Spleen (tissue), 11 donors: Measurements from ENCODE around the gene R3HCC1L. TPM values are rescaled to one million over a fixed set of nuclear protein-coding genes. Genes with fewer than 3 reads are reported as not detected.
A peak's percentile ranks its signal among the peaks of the same experiment; 100 is the strongest.
"Not testable (repeated sequence)": the region's sequence is repeated elsewhere in the genome, so short reads cannot be mapped to it uniquely, and the experiment has no call there.

Experiments
- DNase-seq: peaks from one replicate; pipeline ENCODE4 v3.0.0-alpha.2; 2020
- H3K27ac ChIP-seq, 8 donors: fragments of 200-600 bp; sonication (generic) in 7 of 8; 1 replicate in 4 of 8; 2 replicates in 4 of 8; pipeline versions ENCODE4 v1.5.0 to v1.8.0; 2016 to 2021; ENCODE audit warnings: inconsistent platforms in 4 of 8, mild to moderate bottlenecking in 4 of 8, moderate library complexity in 1 of 8
- H3K27me3 ChIP-seq, 7 donors: fragments of 200-600 bp; sonication (generic) in 6 of 7; replicated peaks in 1 of 7; 1 replicate in 4 of 7; 2 replicates in 3 of 7; pipeline versions ENCODE4 v1.5.0 to v1.8.0; 2016 to 2021; ENCODE audit warnings: inconsistent platforms in 3 of 7, mild to moderate bottlenecking in 1 of 7
- H3K36me3 ChIP-seq, 6 donors: fragments of 200-600 bp; sonication (generic) in 5 of 6; 1 replicate in 4 of 6; 2 replicates in 2 of 6; pipeline versions ENCODE4 v1.5.0 to v1.8.0; 2016 to 2021; ENCODE audit warnings: inconsistent platforms in 2 of 6
- H3K4me1 ChIP-seq, 6 donors: fragments of 200-600 bp; sonication (generic) in 5 of 6; 1 replicate in 3 of 6; 2 replicates in 3 of 6; pipeline versions ENCODE4 v1.5.0 to v1.8.0; 2016 to 2021; ENCODE audit warnings: inconsistent platforms in 3 of 6
- H3K4me3 ChIP-seq, 8 donors: fragments of 200-600 bp; sonication (generic) in 7 of 8; 1 replicate in 4 of 8; 2 replicates in 4 of 8; pipeline versions ENCODE4 v1.5.0 to v1.8.0; 2016 to 2021; ENCODE audit warnings: inconsistent platforms in 4 of 8, mild to moderate bottlenecking in 4 of 8, moderate library complexity in 2 of 8
- H3K9me3 ChIP-seq, 8 donors: fragments of 200-600 bp; sonication (generic) in 7 of 8; 1 replicate in 4 of 8; 2 replicates in 4 of 8; pipeline versions ENCODE4 v1.5.0 to v1.8.0; 2016 to 2021; ENCODE audit warnings: inconsistent platforms in 4 of 8
- POLR2A ChIP-seq, 3 donors: fragments of 450-650 bp; IDR thresholded peaks; one replicate each; pipeline ENCODE4 v1.5.1; 2017; ENCODE audit warnings: antibody characterized with exemption in 3 of 3, mild to moderate bottlenecking in 1 of 3
- POLR2AphosphoS5 ChIP-seq, 3 donors: sonication (generic); formaldehyde crosslinking; IDR thresholded peaks; one replicate each; pipeline ENCODE4 v1.5.1; 2017; ENCODE audit warnings: antibody characterized with exemption in 3 of 3
- WGBS, 5 donors: extraction: QIAGEN DNeasy Blood & Tissue Kit in 3 of 5; methylation state at CpG; one replicate each; pipeline versions ENCODE4 v1.1.5 to v1.1.7; 2013 to 2018; 5-methylcytosine and 5-hydroxymethylcytosine counted together
- intact Hi-C: fragments of 100-400 bp; cut with DNase I; formaldehyde crosslinking; loops from one replicate; pipeline ENCODE4 v1.15.0; 2023; ENCODE audit warnings: low total_unique reads
- polyA plus RNA-seq, 3 donors: library from polyadenylated mRNA; stranded (reverse); fragments of 200-250 nt; gene quantifications; one replicate each; pipeline ENCODE4 v1.2.1, GENCODE V29; 2013
- total RNA-seq, 7 donors: library from RNA; depleted of rRNA in 3 of 7; stranded (reverse); fragments of >200 nt in 3 of 7; fragmentation: NEBNext Ultra II Directional in 4 of 7; extraction: Animal tissue kit (Norgen Biotek cat#: 25700) in 4 of 7; gene quantifications; one replicate each; pipeline versions ENCODE4 v1.1.0 to v1.2.1, GENCODE V29; 2016 to 2021
- TF ChIP-seq, protein P1 (sequence below), 11 experiments: fragments of 200-600 bp in 7 of 11; fragments of 450-650 bp in 4 of 11; sonication (generic) in 4 of 11; IDR thresholded peaks in 8 of 11; conservative IDR thresholded peaks in 3 of 11; 1 replicate in 7 of 11; 2 replicates in 4 of 11; pipeline versions ENCODE4 v1.4.0 to v1.8.0; 2016 to 2021; ENCODE audit warnings: antibody characterized with exemption in 11 of 11, inconsistent platforms in 4 of 11, mild to moderate bottlenecking in 1 of 11
- donor health status: healthy with polysubstance abuse.
- donor health status: DM: no; HTN: no; CAD: no; lungs with moderate emphysema.
- donor health status: DM: no; HTN: no; CAD: no.
- donor health status: Bipolar disorder and iron deficiency.
- donor health status: healthy.
- donor health status: DM: no; HTN: no; CAD: no.
- donor health status: DM: yes; HTN: yes; CAD: no.

The R3HCC1L gene
- total and polyA plus RNA-seq, 10 donors = 9.0 to 21.2 (median 18.5) TPM

DNA sequence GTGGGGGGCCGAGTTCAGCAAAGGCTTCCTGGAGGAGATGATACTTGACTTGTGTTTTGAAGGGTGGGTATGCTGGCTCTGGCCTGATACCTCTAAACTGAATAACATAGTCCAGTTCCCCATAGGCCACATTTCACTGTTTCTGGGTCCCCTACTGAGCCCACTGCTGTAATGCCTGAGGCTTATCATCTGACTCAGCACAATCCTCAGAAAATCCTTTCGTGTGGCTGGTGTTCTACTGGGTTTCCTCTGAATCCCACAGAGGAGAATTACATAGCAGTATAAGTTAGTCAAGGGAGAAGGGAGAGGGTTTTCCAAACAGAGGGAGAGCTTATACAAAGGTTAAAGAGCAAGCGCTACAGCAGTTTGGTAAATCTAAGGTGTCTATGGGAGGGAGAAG lies 2.8 kb upstream of the R3HCC1L start:
- TF ChIP-seq POLR2AphosphoS5 (IDR thresholded peaks at IDR 0.05) (no peak), POLR2A (IDR thresholded peaks at IDR 0.05) (no peak)
- Histone ChIP-seq H3K9me3 (peaks cover 0 to 4% (median 0%) of the 10 kb centered on the region in 8 donors), H3K27me3 (peaks cover 0 to 7% (median 0%) of the 10 kb centered on the region in 7 donors), H3K4me3 (no peak overlapping the region), H3K27ac (no peak overlapping the region), H3K4me1 (peaks cover 12 to 34% (median 29%) of the 10 kb centered on the region in 6 donors), H3K36me3 (no peaks in the 10 kb centered on the region)
- intact Hi-C loops = no loop called here
- no peak for DNase-seq
- WGBS, 5 donors = 82 to 92% (median 90%) methylated on average over 3 of the region's 3 CpGs

- DNase-seq = peak; percentile 80
- H3K4me1 ChIP-seq = peaks cover 15 to 50% (median 45%) of the 10 kb centered on the region in 6 donors
- H3K27ac ChIP-seq = peak overlapping the region in 7 of 8 donors; percentile 43 to 97 (median 96)
- H3K27me3 ChIP-seq, intact Hi-C loops, H3K9me3 ChIP-seq, H3K36me3 ChIP-seq: not testable (repeated sequence)
- peak overlapping the region in 1 of 8 donors; percentile 94 for H3K4me3 ChIP-seq
- WGBS, 5 donors = 75 to 89% (median 81%) methylated on average over 9 of the region's 9 CpGs
Observed at GRCh38 chr10:98133075-98133752, 1.2 kb upstream of the R3HCC1L start.

DNA sequence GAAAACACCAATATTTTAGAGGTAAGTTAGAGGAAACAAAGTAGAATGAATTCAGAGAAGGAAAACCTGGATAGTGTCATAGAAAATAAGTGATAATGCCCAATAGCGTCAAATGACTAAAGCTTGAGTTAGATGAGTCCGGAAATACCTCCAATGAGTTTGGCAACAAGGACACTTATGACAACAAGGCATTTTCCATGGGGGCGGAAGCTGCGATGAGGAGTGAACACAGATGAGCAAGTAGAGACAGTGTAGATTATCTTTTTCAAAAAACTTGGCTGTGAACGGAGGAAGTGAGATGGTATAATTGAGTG lies 383 bp upstream of the R3HCC1L start:
- intact Hi-C loops = no loop called here
- DNase-seq = no peak
- Histone ChIP-seq H3K4me1 (peaks cover 15 to 59% (median 46%) of the 10 kb centered on the region in 6 donors), H3K36me3 (no peaks in the 10 kb centered on the region), H3K27ac (peak overlapping the region; percentile 93 to 97 (median 96)), H3K27me3 (no peaks in the 10 kb centered on the region), H3K4me3 (peak overlapping the region; percentile 69 to 94 (median 86)), H3K9me3 (peaks cover 0 to 4% (median 0%) of the 10 kb centered on the region in 8 donors)
- 65 to 86% (median 77%) methylated on average over 5 of the region's 5 CpGs for WGBS, 5 donors
- TF ChIP-seq POLR2A (IDR thresholded peaks at IDR 0.05) (no peak), POLR2AphosphoS5 (IDR thresholded peaks at IDR 0.05) (no peak)

GRCh38 chr10:98135222-98135899 lies 904 bp downstream of the R3HCC1L start:
- Histone ChIP-seq H3K9me3 (peaks cover 0 to 4% (median 0%) of the 10 kb centered on the region in 8 donors), H3K36me3 (no peaks in the 10 kb centered on the region), H3K27me3 (no peaks in the 10 kb centered on the region), H3K4me3 (peak overlapping the region; percentile 69 to 94 (median 86)), H3K4me1 (peaks cover 26 to 72% (median 51%) of the 10 kb centered on the region in 6 donors), H3K27ac (peak overlapping the region; percentile 93 to 97 (median 96))
- TF ChIP-seq, protein P1, sequence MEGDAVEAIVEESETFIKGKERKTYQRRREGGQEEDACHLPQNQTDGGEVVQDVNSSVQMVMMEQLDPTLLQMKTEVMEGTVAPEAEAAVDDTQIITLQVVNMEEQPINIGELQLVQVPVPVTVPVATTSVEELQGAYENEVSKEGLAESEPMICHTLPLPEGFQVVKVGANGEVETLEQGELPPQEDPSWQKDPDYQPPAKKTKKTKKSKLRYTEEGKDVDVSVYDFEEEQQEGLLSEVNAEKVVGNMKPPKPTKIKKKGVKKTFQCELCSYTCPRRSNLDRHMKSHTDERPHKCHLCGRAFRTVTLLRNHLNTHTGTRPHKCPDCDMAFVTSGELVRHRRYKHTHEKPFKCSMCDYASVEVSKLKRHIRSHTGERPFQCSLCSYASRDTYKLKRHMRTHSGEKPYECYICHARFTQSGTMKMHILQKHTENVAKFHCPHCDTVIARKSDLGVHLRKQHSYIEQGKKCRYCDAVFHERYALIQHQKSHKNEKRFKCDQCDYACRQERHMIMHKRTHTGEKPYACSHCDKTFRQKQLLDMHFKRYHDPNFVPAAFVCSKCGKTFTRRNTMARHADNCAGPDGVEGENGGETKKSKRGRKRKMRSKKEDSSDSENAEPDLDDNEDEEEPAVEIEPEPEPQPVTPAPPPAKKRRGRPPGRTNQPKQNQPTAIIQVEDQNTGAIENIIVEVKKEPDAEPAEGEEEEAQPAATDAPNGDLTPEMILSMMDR (IDR thresholded peaks at IDR 0.05 in 8 of 11, conservative IDR thresholded peaks at IDR 0.05 in 3 of 11) = no peak
- TF ChIP-seq POLR2A (IDR thresholded peaks at IDR 0.05) (no peak), POLR2AphosphoS5 (IDR thresholded peaks at IDR 0.05) (no peak)
- 16 to 37% (median 22%) methylated on average over 11 to 13 of the region's 13 CpGs for WGBS, 5 donors
- intact Hi-C loops = no loop called here
- DNase-seq = no peak

DNA sequence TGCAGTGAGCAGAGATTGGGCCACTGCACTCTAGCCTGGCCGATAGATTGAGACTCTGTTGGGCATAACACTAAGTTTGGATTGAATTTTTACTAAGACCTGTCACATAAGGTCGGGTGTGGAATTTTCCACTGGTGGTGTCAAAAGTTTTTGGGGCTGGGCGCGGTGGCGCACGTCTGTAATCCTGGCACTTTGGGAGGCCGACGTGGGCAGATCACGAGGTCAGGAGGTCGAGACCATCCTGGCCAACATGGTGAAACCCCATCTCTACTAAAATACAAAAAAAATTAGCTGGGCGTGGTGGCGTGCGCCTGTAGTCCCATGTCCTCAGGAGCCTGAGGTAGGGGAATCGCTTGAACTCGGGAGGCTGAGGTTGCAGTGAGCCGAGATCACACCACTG lies 2.3 kb downstream of the R3HCC1L start:
- H3K4me3 ChIP-seq, intact Hi-C loops, H3K27ac ChIP-seq, H3K27me3 ChIP-seq, DNase-seq, H3K36me3 ChIP-seq, H3K9me3 ChIP-seq: not testable (repeated sequence)
- peaks cover 27 to 86% (median 59%) of the 10 kb centered on the region in 6 donors for H3K4me1 ChIP-seq
- WGBS, 5 donors = 92 to 98% (median 97%) methylated on average over 16 of the region's 16 CpGs

- no peaks in the 10 kb centered on the region for H3K9me3 ChIP-seq
- H3K27me3 ChIP-seq = no peaks in the 10 kb centered on the region
- H3K4me1 ChIP-seq = peaks cover 30 to 95% (median 62%) of the 10 kb centered on the region in 6 donors
- DNase-seq = no peak
- H3K4me3 ChIP-seq = no peak overlapping the region
- no peak for TF ChIP-seq POLR2AphosphoS5 (IDR thresholded peaks at IDR 0.05)
- TF ChIP-seq POLR2A (IDR thresholded peaks at IDR 0.05) = no peak
- TF ChIP-seq, protein P1 (IDR thresholded peaks at IDR 0.05 in 8 of 11, conservative IDR thresholded peaks at IDR 0.05 in 3 of 11) = no peak
- intact Hi-C loops = no loop called here
- H3K36me3 ChIP-seq = no peaks in the 10 kb centered on the region
- no peak overlapping the region for H3K27ac ChIP-seq
Observed at GRCh38 chr10:98138031-98138430, 3.6 kb downstream of the R3HCC1L start.
